ENCODE measurements around the gene MSANTD1.

MSANTD1 gene

GRCh38 chr4:3250438-3250955 is 1.5 kb downstream of the MSANTD1 start:
- DNase-seq: no peak

- no peak for DNase-seq
Observed at GRCh38 chr4:3250956-3251690, 2.2 kb downstream of the MSANTD1 start.

- DNase-seq: no peak
Observed at GRCh38 chr4:3251691-3252479, 2.9 kb downstream of the MSANTD1 start.

GRCh38 chr4:3252480-3252828 is 3.5 kb downstream of the MSANTD1 start:
- DNase-seq: no peak

GRCh38 chr4:3252831-3253641 is 4.1 kb downstream of the MSANTD1 start:
- no peak for DNase-seq

- DNase-seq: no peak
Observed at GRCh38 chr4:3253808-3254207, 4.8 kb downstream of the MSANTD1 start.

- no peak for DNase-seq
Observed at GRCh38 chr4:3254302-3255131, 5.6 kb downstream of the MSANTD1 start.

GRCh38 chr4:3255611-3256186 is 6.7 kb downstream of the MSANTD1 start:
- DNase-seq: no peak

- DNase-seq: no peak
Observed at GRCh38 chr4:3256230-3257102, 7.5 kb downstream of the MSANTD1 start.

- peak; percentile 26 for DNase-seq
Observed at GRCh38 chr4:3257103-3257555, 8.2 kb downstream of the MSANTD1 start.

- DNase-seq: peak; percentile 13
Observed at GRCh38 chr4:3257556-3258482, 8.9 kb downstream of the MSANTD1 start.

GRCh38 chr4:3261411-3262207 is 12.7 kb downstream of the MSANTD1 start:
- no peak for DNase-seq

- no peak for DNase-seq
Observed at GRCh38 chr4:3262208-3263052, 13.5 kb downstream of the MSANTD1 start.

GRCh38 chr4:3263053-3263875 is 14.3 kb downstream of the MSANTD1 start:
- DNase-seq: no peak

GRCh38 chr4:3263876-3264193 is 14.9 kb downstream of the MSANTD1 start:
- no peak for DNase-seq

- no peak for DNase-seq
Observed at GRCh38 chr4:3266076-3266475, 17.1 kb downstream of the MSANTD1 start.

All from NCI-H1694 (cell line).